Peyer's patch (tissue), 4 donors: ENCODE data around the gene WDR1. TPM values are rescaled to one million over a fixed set of nuclear protein-coding genes. Genes with fewer than 3 reads are reported as not detected.

Experiments
- DNase-seq, 3 donors: peaks; one replicate each; pipeline ENCODE4 v3.0.0-alpha.2; 2017 to 2019
- H3K27ac ChIP-seq, 4 donors: fragments of 200-600 bp; sonication (generic); one replicate each; pipeline ENCODE4 v1.5.1; 2016 to 2019
- H3K27me3 ChIP-seq, 2 donors: fragments of 200-600 bp; sonication (generic); one replicate each; pipeline ENCODE4 v1.5.1; 2019
- H3K36me3 ChIP-seq, 3 donors: fragments of 200-600 bp; sonication (generic); one replicate each; pipeline ENCODE4 v1.5.1; 2016 to 2019
- H3K4me1 ChIP-seq, 4 donors: fragments of 200-600 bp; sonication (generic); one replicate each; pipeline ENCODE4 v1.5.1; 2016 to 2019
- H3K4me3 ChIP-seq, 4 donors: fragments of 200-600 bp; sonication (generic); 1 replicate in 3 of 4; 2 replicates in 1 of 4; pipeline ENCODE4 v1.5.1; 2016 to 2019; ENCODE audit warnings: mild to moderate bottlenecking in 1 of 4
- H3K9me3 ChIP-seq, 4 donors: fragments of 200-600 bp; sonication (generic); one replicate each; pipeline ENCODE4 v1.5.1; 2016 to 2019; ENCODE audit warnings: mild to moderate bottlenecking in 1 of 4
- CTCF ChIP-seq, 6 experiments: fragments of 450-650 bp in 4 of 6; fragments of 200-600 bp in 2 of 6; sonication (generic) in 1 of 6; IDR thresholded peaks; one replicate each; pipeline ENCODE4 v1.5.1; 2017 to 2019; ENCODE audit warnings: antibody characterized with exemption in 6 of 6, mild to moderate bottlenecking in 3 of 6, moderate library complexity in 1 of 6
- POLR2A ChIP-seq, 2 donors: fragments of 450-650 bp; IDR thresholded peaks; one replicate each; pipeline ENCODE4 v1.5.1; 2017; ENCODE audit warnings: antibody characterized with exemption in 2 of 2, mild to moderate bottlenecking in 2 of 2, moderate library complexity in 2 of 2
- total RNA-seq, 4 donors: library from RNA; depleted of rRNA; stranded (reverse); fragments of >200 nt; gene quantifications; one replicate each; pipeline ENCODE4 v1.1.0, GENCODE V29; 2016

Gene WDR1
- total RNA-seq, 4 donors from 2014 or later: 170 to 192 (median 180) TPM

- peaks cover 0 to 4% (median 0%) of the 10 kb centered on the region in 4 donors for H3K9me3 ChIP-seq
- no peak for DNase-seq
- peaks cover 0 to 2% (median 0%) of the 10 kb centered on the region in 4 donors for H3K4me1 ChIP-seq
- no peak overlapping the region for H3K27ac ChIP-seq
- no peaks in the 10 kb centered on the region for H3K27me3 ChIP-seq
- TF ChIP-seq POLR2A (IDR thresholded peaks at IDR 0.05) (no peak), CTCF (IDR thresholded peaks at IDR 0.05) (no peak)
- no peak overlapping the region for H3K4me3 ChIP-seq
- no peaks in the 10 kb centered on the region for H3K36me3 ChIP-seq
Measured at GRCh38 chr4:10040049-10040892, 76.3 kb downstream of the WDR1 start.

- peaks cover 0 to 22% (median 5%) of the 10 kb centered on the region in 4 donors for H3K4me1 ChIP-seq
- H3K27ac ChIP-seq: no peak overlapping the region
- no peak overlapping the region for H3K4me3 ChIP-seq
- no peaks in the 10 kb centered on the region for H3K9me3 ChIP-seq
- no peaks in the 10 kb centered on the region for H3K36me3 ChIP-seq
- H3K27me3 ChIP-seq: no peaks in the 10 kb centered on the region
- TF ChIP-seq CTCF (IDR thresholded peaks at IDR 0.05) (no peak), POLR2A (IDR thresholded peaks at IDR 0.05) (no peak)
- no peak for DNase-seq
Measured at GRCh38 chr4:10036807-10037342, 79.7 kb downstream of the WDR1 start.

- no peaks in the 10 kb centered on the region for H3K36me3 ChIP-seq
- H3K27ac ChIP-seq: no peak overlapping the region
- TF ChIP-seq CTCF (IDR thresholded peaks at IDR 0.05) (no peak), POLR2A (IDR thresholded peaks at IDR 0.05) (no peak)
- H3K27me3 ChIP-seq: no peaks in the 10 kb centered on the region
- DNase-seq: peak in 2 of 3 donors; percentile 52 to 66
- no peak overlapping the region for H3K4me3 ChIP-seq
- H3K4me1 ChIP-seq: peaks cover 0 to 22% (median 5%) of the 10 kb centered on the region in 4 donors
- no peaks in the 10 kb centered on the region for H3K9me3 ChIP-seq
Measured at GRCh38 chr4:10035130-10035529, 81.5 kb downstream of the WDR1 start.

GRCh38 chr4:10034612-10035104 lies 81.9 kb downstream of the WDR1 start:
- DNase-seq: peak in 1 of 3 donors; percentile 32
- Histone ChIP-seq H3K4me1 (peaks cover 0 to 22% (median 5%) of the 10 kb centered on the region in 4 donors), H3K36me3 (no peaks in the 10 kb centered on the region), H3K27me3 (no peaks in the 10 kb centered on the region), H3K27ac (peak overlapping the region in 1 of 4 donors; percentile 25), H3K9me3 (no peaks in the 10 kb centered on the region), H3K4me3 (no peak overlapping the region)
- TF ChIP-seq POLR2A (IDR thresholded peaks at IDR 0.05) (no peak), CTCF (IDR thresholded peaks at IDR 0.05) (no peak)

- Histone ChIP-seq H3K27me3 (no peaks in the 10 kb centered on the region), H3K4me1 (peaks cover 0 to 22% (median 5%) of the 10 kb centered on the region in 4 donors), H3K4me3 (no peak overlapping the region), H3K36me3 (no peaks in the 10 kb centered on the region), H3K9me3 (no peaks in the 10 kb centered on the region), H3K27ac (peak overlapping the region in 2 of 4 donors; percentile 25 to 26)
- peak in 1 of 3 donors; percentile 39 for DNase-seq
- TF ChIP-seq POLR2A (IDR thresholded peaks at IDR 0.05) (no peak), CTCF (IDR thresholded peaks at IDR 0.05) (no peak)
Measured at GRCh38 chr4:10034136-10034535, 82.5 kb downstream of the WDR1 start.
